ENCODE data around the gene DHRS2.

GRCh38 chr14:23620177-23620702, 15.9 kb upstream of the DHRS2 start:
- TF ChIP-seq CTCF (conservative IDR thresholded peaks at IDR 0.05; ENCODE audit: low read depth, low read length) (no peak), EZH2 (IDR thresholded peaks at IDR 0.05; ENCODE audit: borderline replicate concordance, low read depth, low read length, poor library complexity, severe bottlenecking) (no peak)

Measured in A673 (cell line).